SK-N-SH treated with all-trans-retinoic acid at 6 μM for 48 hours (cell line): ENCODE results near the gene PPP4R4.

Experiments
- ARNTL ChIP-seq: fragments of 450-650 bp; formaldehyde crosslinking; IDR thresholded peaks from 2 replicates; pipeline ENCODE4 v1.5.0; 2020; ENCODE audit warnings: low read depth, mild to moderate bottlenecking, moderate library complexity, borderline replicate concordance
- CSDC2 ChIP-seq: fragments of 250-450 bp; sonication (Bioruptor Pico); IDR thresholded peaks from 2 replicates; pipeline ENCODE4 v1.5.0; 2020; ENCODE audit warnings: mild to moderate bottlenecking, moderate library complexity
- ISL1 ChIP-seq: fragments of 250-450 bp; sonication (Bioruptor Pico); IDR thresholded peaks from 2 replicates; pipeline ENCODE4 v2.1.2; 2022; ENCODE audit warnings: mild to moderate bottlenecking, moderate library complexity
- POU6F1 ChIP-seq: fragments of 250-450 bp; sonication (Bioruptor Pico); IDR thresholded peaks from 2 replicates; pipeline ENCODE4 v1.8.0; 2021; ENCODE audit warnings: low read depth, mild to moderate bottlenecking, moderate library complexity, borderline replicate concordance
- PPARA ChIP-seq: fragments of 250-450 bp; sonication (Bioruptor Pico); IDR thresholded peaks from 2 replicates; pipeline ENCODE4 v1.5.0; 2020; ENCODE audit warnings: mild to moderate bottlenecking, borderline replicate concordance
- RARB ChIP-seq: fragments of 250-450 bp; sonication (Bioruptor Pico); IDR thresholded peaks from 2 replicates; pipeline ENCODE4 v1.8.0; 2021; ENCODE audit warnings: mild to moderate bottlenecking, moderate library complexity
- TOX ChIP-seq: fragments of 250-450 bp; sonication (Bioruptor Pico); IDR thresholded peaks from 2 replicates; pipeline ENCODE4 v1.8.0; 2021; ENCODE audit warnings: mild to moderate bottlenecking, moderate library complexity, borderline replicate concordance
- ZFP3 ChIP-seq: fragments of 250-450 bp; sonication (Bioruptor Pico); IDR thresholded peaks from 2 replicates; pipeline ENCODE4 v1.5.0; 2020; ENCODE audit warnings: mild to moderate bottlenecking, moderate library complexity
- ZFP30 ChIP-seq: fragments of 450-650 bp; formaldehyde crosslinking; IDR thresholded peaks from 2 replicates; pipeline ENCODE4 v1.5.0; 2022; ENCODE audit warnings: mild to moderate bottlenecking, moderate library complexity
- ZNF8 ChIP-seq: fragments of 450-650 bp; formaldehyde crosslinking; IDR thresholded peaks from 2 replicates; pipeline ENCODE4 v1.5.0; 2020; ENCODE audit warnings: mild to moderate bottlenecking, moderate library complexity
- TF ChIP-seq, protein P1 (sequence below): fragments of 250-450 bp; sonication (Bioruptor Pico); IDR thresholded peaks from 2 replicates; pipeline ENCODE4 v1.8.0; 2020; ENCODE audit warnings: mild to moderate bottlenecking, moderate library complexity, borderline replicate concordance
- TF ChIP-seq, protein P2 (sequence below): fragments of 250-450 bp; sonication (Bioruptor Pico); IDR thresholded peaks from 2 replicates; pipeline ENCODE4 v1.5.1; 2021; ENCODE audit warnings: mild to moderate bottlenecking, moderate library complexity

DNA sequence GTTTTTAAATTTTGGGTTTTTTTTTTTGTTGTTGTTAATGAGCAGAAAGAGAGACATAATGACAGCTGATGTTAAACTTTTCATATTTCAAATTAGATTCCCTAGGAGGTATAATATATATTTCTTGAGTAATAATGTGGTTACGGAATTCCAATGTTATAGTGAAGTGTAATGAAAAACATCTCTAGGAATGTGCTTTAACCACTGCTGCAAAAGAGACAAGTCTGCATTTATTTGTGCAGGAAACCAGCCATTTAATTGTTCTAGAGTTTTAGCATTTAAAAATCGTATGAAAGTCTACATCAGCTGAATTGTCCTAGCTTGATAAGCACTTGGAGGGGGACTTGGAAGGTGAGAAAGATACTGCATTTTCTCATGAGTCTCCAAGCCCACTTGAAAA, 104.6 kb downstream of the PPP4R4 start:
- TF ChIP-seq, protein P1, sequence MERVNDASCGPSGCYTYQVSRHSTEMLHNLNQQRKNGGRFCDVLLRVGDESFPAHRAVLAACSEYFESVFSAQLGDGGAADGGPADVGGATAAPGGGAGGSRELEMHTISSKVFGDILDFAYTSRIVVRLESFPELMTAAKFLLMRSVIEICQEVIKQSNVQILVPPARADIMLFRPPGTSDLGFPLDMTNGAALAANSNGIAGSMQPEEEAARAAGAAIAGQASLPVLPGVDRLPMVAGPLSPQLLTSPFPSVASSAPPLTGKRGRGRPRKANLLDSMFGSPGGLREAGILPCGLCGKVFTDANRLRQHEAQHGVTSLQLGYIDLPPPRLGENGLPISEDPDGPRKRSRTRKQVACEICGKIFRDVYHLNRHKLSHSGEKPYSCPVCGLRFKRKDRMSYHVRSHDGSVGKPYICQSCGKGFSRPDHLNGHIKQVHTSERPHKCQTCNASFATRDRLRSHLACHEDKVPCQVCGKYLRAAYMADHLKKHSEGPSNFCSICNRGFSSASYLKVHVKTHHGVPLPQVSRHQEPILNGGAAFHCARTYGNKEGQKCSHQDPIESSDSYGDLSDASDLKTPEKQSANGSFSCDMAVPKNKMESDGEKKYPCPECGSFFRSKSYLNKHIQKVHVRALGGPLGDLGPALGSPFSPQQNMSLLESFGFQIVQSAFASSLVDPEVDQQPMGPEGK (CRISPR knock-in tag): no peak
- no peak for TF ChIP-seq ZNF8 (CRISPR knock-in tag)
- TF ChIP-seq, protein P2, sequence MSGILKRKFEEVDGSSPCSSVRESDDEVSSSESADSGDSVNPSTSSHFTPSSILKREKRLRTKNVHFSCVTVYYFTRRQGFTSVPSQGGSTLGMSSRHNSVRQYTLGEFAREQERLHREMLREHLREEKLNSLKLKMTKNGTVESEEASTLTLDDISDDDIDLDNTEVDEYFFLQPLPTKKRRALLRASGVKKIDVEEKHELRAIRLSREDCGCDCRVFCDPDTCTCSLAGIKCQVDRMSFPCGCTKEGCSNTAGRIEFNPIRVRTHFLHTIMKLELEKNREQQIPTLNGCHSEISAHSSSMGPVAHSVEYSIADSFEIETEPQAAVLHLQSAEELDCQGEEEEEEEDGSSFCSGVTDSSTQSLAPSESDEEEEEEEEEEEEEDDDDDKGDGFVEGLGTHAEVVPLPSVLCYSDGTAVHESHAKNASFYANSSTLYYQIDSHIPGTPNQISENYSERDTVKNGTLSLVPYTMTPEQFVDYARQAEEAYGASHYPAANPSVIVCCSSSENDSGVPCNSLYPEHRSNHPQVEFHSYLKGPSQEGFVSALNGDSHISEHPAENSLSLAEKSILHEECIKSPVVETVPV (CRISPR knock-in tag): no peak
- no peak for TF ChIP-seq TOX (CRISPR knock-in tag)
- no peak for TF ChIP-seq ZFP3 (CRISPR knock-in tag)
- TF ChIP-seq ARNTL: no peak
- TF ChIP-seq PPARA (CRISPR knock-in tag): no peak
- no peak for TF ChIP-seq RARB (CRISPR knock-in tag)
- no peak for TF ChIP-seq ISL1 (CRISPR knock-in tag)
- no peak for TF ChIP-seq CSDC2
- TF ChIP-seq POU6F1 (CRISPR knock-in tag): no peak
- no peak for TF ChIP-seq ZFP30 (CRISPR knock-in tag)
